Chondrocyte (in vitro differentiated cells): ENCODE measurements around the gene EYS. TPM values are rescaled to one million over a fixed set of nuclear protein-coding genes. Genes with fewer than 3 reads are reported as not detected.

Source experiments
- DNase-seq: peaks from one replicate; pipeline ENCODE4 v3.0.0; 2021; ENCODE audit warnings: mixed read lengths, low spot score
- H3K27ac Mint-ChIP-seq: one replicate; pipeline ENCODE4 v1.8.0; 2021; ENCODE audit warnings: mild to moderate bottlenecking, moderate library complexity, mixed read lengths; ENCODE audit not compliant: unreplicated experiment
- H3K27me3 Mint-ChIP-seq: 2 replicates; pipeline ENCODE4 v1.8.0; 2021; ENCODE audit warnings: low read depth, mixed read lengths
- H3K36me3 Mint-ChIP-seq: 2 replicates; pipeline ENCODE4 v1.8.0; 2021; ENCODE audit warnings: low read depth, mixed read lengths
- H3K4me1 Mint-ChIP-seq: 2 replicates; pipeline ENCODE4 v1.8.0; 2021; ENCODE audit warnings: low read depth, mild to moderate bottlenecking, mixed read lengths
- H3K4me3 Mint-ChIP-seq: one replicate; pipeline ENCODE4 v1.8.0; 2021; ENCODE audit warnings: mild to moderate bottlenecking, moderate library complexity, mixed read lengths; ENCODE audit not compliant: unreplicated experiment
- H3K9me3 Mint-ChIP-seq: 2 replicates; pipeline ENCODE4 v1.8.0; 2021; ENCODE audit warnings: low read depth, mixed read lengths
- CTCF ChIP-seq: fragments of 200-600 bp; sonication (generic); IDR thresholded peaks from 2 replicates; pipeline ENCODE4 v1.5.0; 2021; ENCODE audit warnings: antibody characterized with exemption, mild to moderate bottlenecking, moderate library complexity
- total RNA-seq: library from RNA; stranded (reverse); gene quantifications from 3 replicates; pipeline ENCODE4 v1.2.1, GENCODE V29; 2021

EYS gene
- total RNA-seq, 1 donor from 2014 or later, result not detected

GRCh38 chr6:64054861-64055260, 1652.2 kb downstream of the EYS start:
- TF ChIP-seq CTCF, result no peak
- peaks cover 2% of the 10 kb centered on the region for H3K27me3 Mint-ChIP-seq
- no peaks in the 10 kb centered on the region for H3K36me3 Mint-ChIP-seq
- H3K27ac Mint-ChIP-seq, result no peak overlapping the region
- H3K4me3 Mint-ChIP-seq, result no peak overlapping the region
- H3K9me3 Mint-ChIP-seq, result no peaks in the 10 kb centered on the region
- no peaks in the 10 kb centered on the region for H3K4me1 Mint-ChIP-seq
- DNase-seq, result no peak

GRCh38 chr6:64050590-64050989, 1656.4 kb downstream of the EYS start:
- Mint-ChIP-seq H3K9me3 (no peaks in the 10 kb centered on the region), H3K36me3 (no peaks in the 10 kb centered on the region), H3K4me1 (no peaks in the 10 kb centered on the region), H3K27me3 (peaks cover 2% of the 10 kb centered on the region), H3K27ac (no peak overlapping the region), H3K4me3 (no peak overlapping the region)
- TF ChIP-seq CTCF, result no peak
- no peak for DNase-seq

- Mint-ChIP-seq H3K9me3 (no peaks in the 10 kb centered on the region), H3K4me1 (no peaks in the 10 kb centered on the region), H3K36me3 (no peaks in the 10 kb centered on the region), H3K4me3 (no peak overlapping the region), H3K27ac (no peak overlapping the region), H3K27me3 (peaks cover 2% of the 10 kb centered on the region)
- no peak for TF ChIP-seq CTCF
- DNase-seq, result no peak
These were observed 1657.3 kb downstream of the EYS start for GRCh38 chr6:64049736-64050135.

DNA sequence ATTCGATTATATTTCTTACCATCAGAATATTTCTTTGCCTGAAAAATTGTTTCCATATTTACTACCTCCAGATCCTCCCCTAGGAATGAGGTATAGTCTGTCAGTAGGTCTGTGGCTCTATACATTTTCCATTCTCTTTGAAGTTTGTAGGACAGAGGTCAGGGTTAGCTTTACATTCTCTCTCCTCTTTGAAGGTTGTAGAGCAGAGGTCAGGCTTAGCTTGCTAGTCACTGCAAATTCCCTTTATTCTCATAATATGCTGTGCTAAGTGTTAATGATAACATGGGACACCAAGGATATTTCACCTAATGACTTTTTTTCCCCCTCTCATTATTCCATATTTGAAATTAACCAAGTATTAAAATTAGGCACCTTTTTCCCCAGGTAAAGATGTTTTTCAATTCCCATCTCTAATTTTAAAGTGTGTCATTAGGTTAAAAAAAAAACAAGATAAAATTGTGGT, 1660.2 kb downstream of the EYS start:
- H3K36me3 Mint-ChIP-seq, result no peaks in the 10 kb centered on the region
- H3K9me3 Mint-ChIP-seq, result no peaks in the 10 kb centered on the region
- H3K4me3 Mint-ChIP-seq, result no peak overlapping the region
- no peaks in the 10 kb centered on the region for H3K4me1 Mint-ChIP-seq
- DNase-seq, result no peak
- no peak overlapping the region for H3K27ac Mint-ChIP-seq
- no peak for TF ChIP-seq CTCF
- H3K27me3 Mint-ChIP-seq, result peaks cover 10% of the 10 kb centered on the region

DNA sequence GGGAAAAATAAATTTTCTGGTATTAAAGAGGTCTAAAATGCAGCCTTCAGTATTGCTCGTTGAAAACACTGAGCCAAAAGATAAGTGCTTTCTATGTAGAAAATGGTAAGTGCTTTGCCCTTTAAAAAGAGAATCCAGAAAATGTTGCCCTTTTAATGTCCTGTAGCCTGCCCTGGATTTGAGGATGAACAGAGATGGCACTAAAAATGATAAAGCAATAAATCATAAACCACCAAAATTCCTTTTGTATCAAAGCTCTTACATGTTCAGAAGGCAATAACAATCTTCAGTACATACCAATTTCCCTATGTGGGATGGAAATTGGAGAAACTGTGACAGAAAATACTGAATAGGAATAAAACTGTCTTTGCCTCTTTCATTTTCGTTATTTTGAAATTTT, 1665.7 kb downstream of the EYS start:
- Mint-ChIP-seq H3K9me3 (no peaks in the 10 kb centered on the region), H3K4me1 (no peaks in the 10 kb centered on the region), H3K27ac (no peak overlapping the region), H3K4me3 (no peak overlapping the region), H3K27me3 (peaks cover 24% of the 10 kb centered on the region), H3K36me3 (no peaks in the 10 kb centered on the region)
- no peak for TF ChIP-seq CTCF
- DNase-seq, result no peak
